GM19372 (cell line): ENCODE data around the gene GJB5.

Experiments used
- ATAC-seq: cut with Tn5 transposase; IDR thresholded peaks from one replicate; pipeline ENCODE4 v1.9.1; 2021; ENCODE audit warnings: mild to moderate bottlenecking, low read depth, moderate library complexity; ENCODE audit not compliant: unreplicated experiment

Gene GJB5

GRCh38 chr1:34792868-34793727 lies 38.3 kb downstream of the GJB5 start, which contains the start of gene GJA4:
GJA4 (plus strand) TSS chr1:34792999; CDS start chr1:34794214, 1,215 bp downstream.
- no peak for ATAC-seq

GRCh38 chr1:34794001-34794789 lies 39.3 kb downstream of the GJB5 start:
- ATAC-seq = no peak

GRCh38 chr1:34794790-34795180 lies 39.9 kb downstream of the GJB5 start:
- ATAC-seq = no peak

DNA sequence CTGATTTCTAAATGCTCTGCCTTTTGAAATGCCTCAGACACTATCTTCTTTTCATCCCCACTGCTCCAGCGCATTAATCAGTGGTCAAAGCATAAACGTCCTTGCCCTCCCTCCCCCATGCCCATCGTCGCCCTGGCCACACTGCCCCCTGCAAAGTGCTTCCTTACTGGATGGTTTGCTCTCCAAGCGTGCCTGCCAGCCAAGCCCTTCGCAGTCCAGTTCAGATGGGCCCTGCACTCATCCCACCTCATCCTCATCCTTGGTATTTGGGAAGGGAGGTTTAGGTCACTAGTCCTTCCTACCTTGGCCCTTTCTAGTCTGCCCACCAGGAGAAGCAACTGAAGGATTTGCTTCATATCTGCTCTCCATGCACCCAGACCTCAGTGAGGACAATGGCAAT lies 41.1 kb downstream of the GJB5 start:
- no peak for ATAC-seq

DNA sequence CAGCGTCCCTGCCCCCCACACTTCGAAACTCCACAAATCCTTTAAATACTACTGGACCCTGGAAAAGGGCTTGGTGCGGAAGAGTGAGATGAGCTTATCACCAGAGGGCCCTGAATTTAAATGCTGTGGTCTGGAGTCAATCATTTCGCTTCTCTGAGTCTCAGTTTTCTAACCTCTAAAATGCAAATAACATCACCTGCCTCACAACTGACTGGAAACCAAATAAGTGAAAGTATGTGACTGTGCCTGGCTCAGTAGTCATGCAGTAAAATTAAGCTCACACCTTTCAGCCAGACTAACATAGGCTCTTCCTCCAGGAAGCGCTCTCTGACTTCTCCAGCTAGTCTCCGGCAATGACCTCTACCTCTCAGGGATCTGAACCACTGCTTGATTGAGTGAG lies 42.1 kb downstream of the GJB5 start:
- no peak for ATAC-seq

GRCh38 chr1:34800214-34800613 lies 45.4 kb downstream of the GJB5 start:
- no peak for ATAC-seq

- no peak for ATAC-seq
These were observed 48.9 kb downstream of the GJB5 start for GRCh38 chr1:34803770-34804169.

GRCh38 chr1:34806396-34806795 lies 51.5 kb downstream of the GJB5 start:
- no peak for ATAC-seq
